ENCODE measurements around the gene SCO1.

Gene SCO1

GRCh38 chr17:10651927-10652326, 45.4 kb downstream of the SCO1 start:
- no peak for DNase-seq

GRCh38 chr17:10649602-10650001, 47.7 kb downstream of the SCO1 start:
- no peak for DNase-seq

- peak; percentile 49 for DNase-seq
Measured at GRCh38 chr17:10648956-10649355, 48.4 kb downstream of the SCO1 start.

GRCh38 chr17:10648381-10648780, 49.0 kb downstream of the SCO1 start:
- DNase-seq, result no peak

- DNase-seq, result peak; percentile 70
Measured at GRCh38 chr17:10646392-10646990, 50.8 kb downstream of the SCO1 start.

GRCh38 chr17:10640475-10640874, 56.9 kb downstream of the SCO1 start:
- DNase-seq, result no peak

- DNase-seq, result no peak
Measured at GRCh38 chr17:10638151-10638550, 59.2 kb downstream of the SCO1 start.

GRCh38 chr17:10635290-10635689, 62.0 kb downstream of the SCO1 start:
- DNase-seq, result no peak

- DNase-seq, result no peak
Measured at GRCh38 chr17:10633738-10634379, 63.5 kb downstream of the SCO1 start.

GRCh38 chr17:10631701-10632100, 65.6 kb downstream of the SCO1 start:
- DNase-seq, result no peak

- peak; percentile 40 for DNase-seq
Measured at GRCh38 chr17:10631048-10631700, 66.2 kb downstream of the SCO1 start.

GRCh38 chr17:10629706-10630105, 67.6 kb downstream of the SCO1 start:
- no peak for DNase-seq

GRCh38 chr17:10628756-10629155, 68.6 kb downstream of the SCO1 start:
- no peak for DNase-seq

- no peak for DNase-seq
Measured at GRCh38 chr17:10626390-10626789, 70.9 kb downstream of the SCO1 start.

GRCh38 chr17:10624969-10625368, 72.4 kb downstream of the SCO1 start:
- no peak for DNase-seq

- no peak for DNase-seq
Measured at GRCh38 chr17:10623737-10624338, 73.5 kb downstream of the SCO1 start.

GRCh38 chr17:10622617-10623485, 74.5 kb downstream of the SCO1 start:
- DNase-seq, result peak; percentile 18

Data from EL (cell line).